HS-5 (cell line): ENCODE measurements around the gene FDXR.
"Not testable (repeated sequence)": the region's sequence is repeated elsewhere in the genome, so short reads cannot be mapped to it uniquely, and the experiment has no call there.

ENCODE experiments used
- DNase-seq: peaks from one replicate; pipeline ENCODE4 v3.0.0-alpha.2; 2012; ENCODE audit warnings: low read depth

Gene FDXR

GRCh38 chr17:74872313-74873036 lies at the start of gene FDXR:
Gene FDXR, minus strand, starts transcription at chr17:74872994. Its CDS starts 50 bp downstream, at chr17:74872944.
- DNase-seq: no peak

- no peak for DNase-seq
Observed at GRCh38 chr17:74922172-74922571, 49.4 kb upstream of the FDXR start.

GRCh38 chr17:74921769-74922168 lies 49.0 kb upstream of the FDXR start:
- DNase-seq: no peak

GRCh38 chr17:74921026-74921681 lies 48.4 kb upstream of the FDXR start:
- DNase-seq: no peak

GRCh38 chr17:74920642-74921025 lies 47.8 kb upstream of the FDXR start:
- DNase-seq: no peak

- no peak for DNase-seq
Observed at GRCh38 chr17:74920306-74920620, 47.5 kb upstream of the FDXR start.

GRCh38 chr17:74919440-74920305 lies 46.9 kb upstream of the FDXR start:
- DNase-seq: no peak

GRCh38 chr17:74918906-74919305 lies 46.1 kb upstream of the FDXR start:
- DNase-seq: no peak

- no peak for DNase-seq
Observed at GRCh38 chr17:74917430-74917829, 44.6 kb upstream of the FDXR start.

GRCh38 chr17:74916851-74917199 lies 44.0 kb upstream of the FDXR start:
- DNase-seq: no peak

GRCh38 chr17:74916136-74916850 lies 43.5 kb upstream of the FDXR start:
- DNase-seq: no peak

- DNase-seq: not testable (repeated sequence)
Observed at GRCh38 chr17:74911423-74911822, 38.6 kb upstream of the FDXR start.

- not testable (repeated sequence) for DNase-seq
Observed at GRCh38 chr17:74909097-74909496, 36.3 kb upstream of the FDXR start.

GRCh38 chr17:74907012-74907411 lies 34.2 kb upstream of the FDXR start:
- no peak for DNase-seq

GRCh38 chr17:74906214-74906793 lies 33.5 kb upstream of the FDXR start:
- DNase-seq: not testable (repeated sequence)

GRCh38 chr17:74904687-74905409 lies 32.1 kb upstream of the FDXR start:
- no peak for DNase-seq

GRCh38 chr17:74903671-74904070 lies 30.9 kb upstream of the FDXR start:
- DNase-seq: no peak

GRCh38 chr17:74903034-74903433 lies 30.2 kb upstream of the FDXR start:
- DNase-seq: no peak

- DNase-seq: no peak
Observed at GRCh38 chr17:74901353-74902135, 28.8 kb upstream of the FDXR start.

GRCh38 chr17:74900208-74900607 lies 27.4 kb upstream of the FDXR start:
- no peak for DNase-seq
